Measurements from ENCODE around the gene SCUBE1. TPM values are rescaled to one million over a fixed set of nuclear protein-coding genes. Genes with fewer than 3 reads are reported as not detected.

SCUBE1 gene
- polyA plus RNA-seq, 1 experiment: not detected

DNA sequence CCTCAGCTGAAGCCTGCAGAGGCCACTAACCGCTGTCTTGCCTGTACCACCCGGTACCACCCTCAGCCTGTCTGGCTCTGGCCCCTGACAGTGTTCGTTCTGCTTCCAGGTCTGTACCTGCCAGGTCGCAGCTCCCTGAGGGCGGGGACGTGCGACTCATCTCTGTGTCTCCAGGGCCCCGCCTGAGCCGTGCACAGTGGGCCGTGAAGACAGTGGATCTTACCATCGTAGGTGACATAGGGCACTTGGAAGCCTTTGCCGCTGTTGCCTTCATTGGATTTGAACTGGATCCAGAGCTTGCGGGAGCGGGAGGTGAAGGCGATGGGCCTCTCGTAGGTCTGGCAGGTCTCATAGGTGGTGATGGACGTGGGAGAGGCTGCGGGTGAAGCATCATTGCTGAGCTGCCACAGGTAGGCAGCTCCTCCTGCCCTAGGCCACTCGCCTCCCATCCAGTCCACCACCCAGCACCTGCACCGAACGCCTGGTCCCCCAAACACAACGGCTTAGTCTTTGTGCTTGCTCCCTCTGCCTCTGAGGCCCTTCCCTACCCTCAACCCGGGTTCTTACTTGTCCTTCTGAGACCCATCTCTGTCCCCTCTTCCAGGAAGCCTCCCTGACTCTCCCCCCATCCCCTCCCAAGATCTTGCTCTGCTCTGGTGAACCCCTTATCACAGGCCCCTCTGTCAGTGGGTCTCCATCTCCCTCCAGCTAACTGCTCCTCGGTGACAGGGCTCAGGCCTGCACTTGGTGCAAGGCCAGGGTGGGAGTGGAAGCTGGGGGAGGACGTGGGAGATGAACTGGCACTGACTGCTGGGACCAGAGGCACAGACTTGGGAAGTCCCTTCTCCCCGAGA, 135.1 kb downstream of the SCUBE1 start:
- CTCF ChIA-PET: interaction anchor here (1.2 to 1.3 kb wide), 2 partner anchors 20 to 62 kb away, joined by 3 to 4 read pairs; no protein-coding TSS in a partner anchor
- Histone ChIP-seq H3K36me3 (ENCODE audit: control insufficient read depth, insufficient read depth, low read length) (no peaks in the 10 kb centered on the region), H3K27me3 (ENCODE audit: control insufficient read depth, insufficient read depth, low read length) (no peaks in the 10 kb centered on the region; the same call in 1 of the 2 replicates), H3K4me3 (ENCODE audit: low read depth, low read length) (no peak overlapping the region)
- DNase-seq (ENCODE audit: low read depth): no peak
- POLR2A ChIA-PET: no interaction called here
- TF ChIP-seq, protein P1, sequence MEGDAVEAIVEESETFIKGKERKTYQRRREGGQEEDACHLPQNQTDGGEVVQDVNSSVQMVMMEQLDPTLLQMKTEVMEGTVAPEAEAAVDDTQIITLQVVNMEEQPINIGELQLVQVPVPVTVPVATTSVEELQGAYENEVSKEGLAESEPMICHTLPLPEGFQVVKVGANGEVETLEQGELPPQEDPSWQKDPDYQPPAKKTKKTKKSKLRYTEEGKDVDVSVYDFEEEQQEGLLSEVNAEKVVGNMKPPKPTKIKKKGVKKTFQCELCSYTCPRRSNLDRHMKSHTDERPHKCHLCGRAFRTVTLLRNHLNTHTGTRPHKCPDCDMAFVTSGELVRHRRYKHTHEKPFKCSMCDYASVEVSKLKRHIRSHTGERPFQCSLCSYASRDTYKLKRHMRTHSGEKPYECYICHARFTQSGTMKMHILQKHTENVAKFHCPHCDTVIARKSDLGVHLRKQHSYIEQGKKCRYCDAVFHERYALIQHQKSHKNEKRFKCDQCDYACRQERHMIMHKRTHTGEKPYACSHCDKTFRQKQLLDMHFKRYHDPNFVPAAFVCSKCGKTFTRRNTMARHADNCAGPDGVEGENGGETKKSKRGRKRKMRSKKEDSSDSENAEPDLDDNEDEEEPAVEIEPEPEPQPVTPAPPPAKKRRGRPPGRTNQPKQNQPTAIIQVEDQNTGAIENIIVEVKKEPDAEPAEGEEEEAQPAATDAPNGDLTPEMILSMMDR (IDR thresholded peaks at IDR 0.05; ENCODE audit: insufficient read depth, low read depth, low read length): no peak

DNA sequence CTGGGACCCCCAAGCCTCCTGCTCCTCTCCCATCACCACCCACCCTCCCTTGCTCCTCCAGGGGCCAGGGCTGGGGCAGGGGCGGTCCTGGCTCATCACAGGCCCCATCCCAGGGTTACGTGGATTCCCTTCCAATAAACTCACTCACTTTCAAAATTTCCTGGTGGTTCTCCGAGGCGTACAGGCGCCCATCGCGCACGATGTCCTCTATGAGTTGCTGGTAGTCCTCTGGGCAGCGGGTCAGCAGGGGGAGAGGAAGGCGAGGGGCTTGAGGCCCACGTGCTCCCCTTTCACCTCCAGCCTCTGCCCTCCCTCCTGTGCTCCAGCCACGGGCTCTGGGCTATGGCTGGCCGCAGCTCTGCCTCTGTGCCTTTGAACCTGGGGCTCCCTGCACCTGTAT, 135.8 kb downstream of the SCUBE1 start:
- Histone ChIP-seq H3K36me3 (ENCODE audit: control insufficient read depth, insufficient read depth, low read length) (no peaks in the 10 kb centered on the region), H3K27me3 (ENCODE audit: control insufficient read depth, insufficient read depth, low read length) (no peaks in the 10 kb centered on the region; the same call in none of the 2 replicates), H3K4me3 (ENCODE audit: low read depth, low read length) (no peak overlapping the region)
- DNase-seq (ENCODE audit: low read depth): no peak
- ChIA-PET POLR2A (no interaction called here), CTCF (interaction anchor here (1.2 to 1.3 kb wide), 2 partner anchors 20 to 63 kb away, joined by 3 to 4 read pairs; no protein-coding TSS in a partner anchor)
- TF ChIP-seq, protein P1 (IDR thresholded peaks at IDR 0.05; ENCODE audit: insufficient read depth, low read depth, low read length): no peak

DNA sequence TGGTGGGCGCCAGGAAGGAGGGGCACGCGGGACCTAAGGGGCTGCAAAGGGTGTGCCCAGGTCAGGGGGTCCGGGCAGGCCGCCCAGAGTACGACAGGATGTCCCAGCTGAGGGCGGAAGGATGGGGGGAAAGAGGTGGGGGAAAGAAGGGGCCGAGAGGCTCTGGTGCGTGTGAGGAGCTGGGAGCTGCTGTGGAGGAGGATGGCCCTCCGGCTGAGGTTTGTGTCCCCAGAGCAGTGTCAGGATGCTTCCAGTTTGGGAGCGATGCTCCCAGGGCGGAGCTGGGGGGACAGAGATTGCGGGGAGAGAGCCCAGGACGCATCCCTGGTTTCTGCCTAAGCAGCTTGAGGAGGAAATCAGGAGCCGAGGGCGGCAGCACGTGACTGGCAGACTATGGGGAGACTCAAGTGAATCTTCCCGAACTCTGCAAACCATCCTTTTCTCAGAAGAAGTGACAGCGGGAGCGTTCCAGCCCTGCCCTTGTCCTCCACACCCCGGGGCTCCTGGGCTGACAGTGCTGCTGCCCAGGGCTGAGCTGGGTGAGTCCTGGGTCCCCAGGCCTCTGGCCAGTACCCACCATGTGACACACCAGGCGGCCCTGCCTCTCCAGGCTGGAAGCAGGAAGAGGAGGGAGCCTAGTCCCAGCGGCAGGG, 136.5 kb downstream of the SCUBE1 start:
- Histone ChIP-seq H3K36me3 (ENCODE audit: control insufficient read depth, insufficient read depth, low read length) (no peaks in the 10 kb centered on the region), H3K27me3 (ENCODE audit: control insufficient read depth, insufficient read depth, low read length) (no peaks in the 10 kb centered on the region; the same call in none of the 2 replicates), H3K4me3 (ENCODE audit: low read depth, low read length) (no peak overlapping the region)
- CTCF ChIA-PET: interaction anchor here (1.0 kb wide), 1 partner anchor 41 kb away, joined by 3 read pairs; no protein-coding TSS in a partner anchor
- TF ChIP-seq, protein P1 (IDR thresholded peaks at IDR 0.05; ENCODE audit: insufficient read depth, low read depth, low read length): no peak
- no peak for DNase-seq (ENCODE audit: low read depth)
- POLR2A ChIA-PET: no interaction called here

DNA sequence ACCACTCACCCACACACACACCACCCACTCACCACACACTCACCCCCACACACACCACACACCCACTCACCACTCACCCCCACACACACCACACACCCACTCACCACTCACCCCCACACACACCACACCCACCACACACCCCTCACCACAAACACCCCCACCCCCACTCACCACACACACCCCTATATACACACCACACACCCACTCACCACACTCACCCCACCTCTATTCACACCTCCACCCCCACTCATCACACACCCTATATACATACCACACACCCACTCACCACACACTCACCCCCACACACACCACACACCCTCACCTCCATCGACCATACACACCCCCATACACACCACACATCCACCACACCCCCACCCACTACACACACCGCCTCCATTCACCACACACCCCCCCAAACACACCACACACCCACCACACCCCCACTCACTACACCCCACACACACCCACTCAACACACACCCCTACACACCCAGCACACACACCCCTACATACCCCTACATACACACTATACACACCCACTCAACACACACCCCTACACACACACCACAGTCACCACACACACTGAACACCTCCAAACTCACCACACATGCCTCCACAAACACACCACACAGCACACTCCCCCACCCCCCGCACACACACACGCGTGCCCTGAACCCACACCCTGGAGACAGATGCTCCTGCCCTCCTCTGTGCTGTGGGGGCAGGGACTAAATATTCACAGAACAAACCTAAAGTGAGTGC, 137.2 kb downstream of the SCUBE1 start:
- ChIA-PET POLR2A (no interaction called here), CTCF (interaction anchor here (1.0 kb wide), 1 partner anchor 42 kb away, joined by 3 read pairs; no protein-coding TSS in a partner anchor)
- Histone ChIP-seq H3K36me3 (ENCODE audit: control insufficient read depth, insufficient read depth, low read length) (no peaks in the 10 kb centered on the region), H3K4me3 (ENCODE audit: low read depth, low read length) (no peak overlapping the region), H3K27me3 (ENCODE audit: control insufficient read depth, insufficient read depth, low read length) (no peaks in the 10 kb centered on the region; the same call in none of the 2 replicates)
- DNase-seq (ENCODE audit: low read depth): no peak
- TF ChIP-seq, protein P1 (IDR thresholded peaks at IDR 0.05; ENCODE audit: insufficient read depth, low read depth, low read length): no peak

Measured in BJ (cell line).